Endothelial cell of umbilical vein (primary cell): Measurements from ENCODE around the gene MAP3K14. TPM values are rescaled to one million over a fixed set of nuclear protein-coding genes. Genes with fewer than 3 reads are reported as not detected.

ENCODE experiments used
- BruUV-seq: library from RNA; stranded (reverse); fragments of 400-500 nt; replicated peaks from 2 replicates; lab custom pipeline; 2021; lab: Mats Ljungman, UMichigan
- CTCF ChIA-PET: fragments of 300-600, 350-600 bp; sonication (Branson Sonifier 250); formaldehyde crosslinking; loops from one replicate; lab custom pipeline; 2021; ENCODE audit warnings: antibody characterized with exemption, inconsistent platforms; lab: Charles Lee
- POLR2A ChIA-PET: fragments of 300-600, 350-600 bp; sonication (Branson Sonifier 250); formaldehyde crosslinking; loops from one replicate; lab custom pipeline; 2021; ENCODE audit warnings: antibody characterized with exemption, inconsistent platforms; lab: Charles Lee
- DNase-seq: peaks from one replicate; pipeline ENCODE4 v3.0.0-alpha.2; 2011; ENCODE audit warnings: low read depth, low spot score
- FAIRE-seq: peaks from 2 replicates; lab custom pipeline; 2011; peaks lifted over from hg19 to GRCh38; lab: Jason Lieb, UNC
- H2AFZ ChIP-seq: 2 replicates; pipeline ENCODE4 v1.6.0; 2012; ENCODE audit warnings: low read depth, low read length, control low read depth, inconsistent platforms
- H3K27ac ChIP-seq: 2 replicates; pipeline ENCODE4 v1.5.1; 2011; ENCODE audit warnings: low read depth, mild to moderate bottlenecking, control low read depth, low read length, moderate library complexity; ENCODE audit not compliant: insufficient read depth
- H3K27me3 ChIP-seq, 2 experiments: 2 replicates each; pipeline versions ENCODE4 v1.6.0 to v1.6.1; 2011; ENCODE audit warnings: low read length in 2 of 2, mixed read lengths in 1 of 2; ENCODE audit not compliant: control insufficient read depth in 2 of 2, insufficient read depth in 2 of 2
- H3K36me3 ChIP-seq, 2 experiments: 2 replicates in 1 of 2; 3 replicates in 1 of 2; pipeline ENCODE4 v1.5.1; 2011; ENCODE audit warnings: low read length in 2 of 2, mild to moderate bottlenecking in 1 of 2, moderate library complexity in 1 of 2; ENCODE audit not compliant: control insufficient read depth in 2 of 2, insufficient read depth in 2 of 2; ENCODE audit errors: extremely low read depth in 1 of 2
- H3K4me1 ChIP-seq: 3 replicates; pipeline ENCODE4 v1.5.1; 2011; ENCODE audit warnings: mild to moderate bottlenecking, low read length; ENCODE audit not compliant: control insufficient read depth, insufficient read depth; ENCODE audit errors: extremely low read depth
- H3K4me2 ChIP-seq: 2 replicates; pipeline ENCODE4 v1.6.1; 2011; ENCODE audit warnings: low read length, control low read depth, mixed read lengths; ENCODE audit not compliant: insufficient read depth
- H3K4me3 ChIP-seq, 3 experiments: fragments of 200-600 bp in 1 of 3; sonication (generic), shearing (Covaris generic) in 1 of 3; replicated peaks in 1 of 3; 2 replicates each; pipeline ENCODE4 v1.5.1; 2011 to 2016; ENCODE audit warnings: control low read depth in 3 of 3, low read length in 3 of 3, mild to moderate bottlenecking in 2 of 3, inconsistent platforms in 1 of 3, low read depth in 1 of 3, moderate library complexity in 1 of 3; ENCODE audit not compliant: insufficient read depth in 1 of 3
- H3K79me2 ChIP-seq: 2 replicates; pipeline ENCODE4 v1.6.0; 2012; ENCODE audit warnings: low read length, inconsistent platforms; ENCODE audit not compliant: control insufficient read depth, insufficient read depth
- H3K9ac ChIP-seq: replicated peaks from 2 replicates; pipeline ENCODE3; 2011; ENCODE audit warnings: low read length, control low read depth; ENCODE audit not compliant: insufficient read depth; ENCODE audit errors: extremely low read depth
- H3K9me1 ChIP-seq: replicated peaks from 3 replicates; pipeline ENCODE4 v1.6.0; 2011; ENCODE audit warnings: mild to moderate bottlenecking, low read length; ENCODE audit not compliant: control insufficient read depth, insufficient read depth; ENCODE audit errors: extremely low read depth
- H3K9me3 ChIP-seq: replicated peaks from 2 replicates; pipeline ENCODE4 v1.5.1; 2012; ENCODE audit warnings: low read length, inconsistent platforms; ENCODE audit not compliant: control insufficient read depth, insufficient read depth
- H4K20me1 ChIP-seq: replicated peaks from 2 replicates; pipeline ENCODE3; 2011; ENCODE audit warnings: mild to moderate bottlenecking, low read length; ENCODE audit not compliant: control insufficient read depth, insufficient read depth; ENCODE audit errors: extremely low read depth
- CTCF ChIP-seq, 2 donors: IDR thresholded peaks; 1 replicate in 1 of 2; 2 replicates in 1 of 2; pipeline ENCODE4 v1.5.1; 2011; ENCODE audit warnings: low read length in 2 of 2, mild to moderate bottlenecking in 2 of 2, moderate library complexity in 2 of 2, control low read depth in 1 of 2, inconsistent platforms in 1 of 2, low read depth in 1 of 2; ENCODE audit not compliant: insufficient read depth in 1 of 2; ENCODE audit errors: extremely low read depth in 1 of 2
- EZH2 ChIP-seq: IDR thresholded peaks from 2 replicates; pipeline ENCODE4 v1.6.1; 2012; ENCODE audit warnings: borderline replicate concordance, low read depth, mild to moderate bottlenecking, moderate library complexity, low read length, inconsistent platforms; ENCODE audit not compliant: severe bottlenecking
- FOS ChIP-seq: IDR thresholded peaks from 2 replicates; pipeline ENCODE4 v1.6.1; 2011; ENCODE audit warnings: mild to moderate bottlenecking, low read length, moderate library complexity, borderline replicate concordance; ENCODE audit not compliant: insufficient read depth
- GATA2 ChIP-seq: IDR thresholded peaks from 2 replicates; pipeline ENCODE4 v1.7.0; 2011; ENCODE audit warnings: low read depth, mild to moderate bottlenecking, moderate library complexity, mixed read lengths, low read length; ENCODE audit not compliant: insufficient read length, insufficient read depth
- JUN ChIP-seq: IDR thresholded peaks from 2 replicates; pipeline ENCODE4 v1.6.1; 2011; ENCODE audit warnings: borderline replicate concordance, low read depth; ENCODE audit not compliant: insufficient read length, insufficient read depth
- MAX ChIP-seq: IDR thresholded peaks from 2 replicates; pipeline ENCODE4 v1.6.1; 2011; ENCODE audit not compliant: insufficient read depth, insufficient read length
- MYC ChIP-seq: IDR thresholded peaks from one replicate; pipeline ENCODE4 v1.6.1; 2011; ENCODE audit warnings: mild to moderate bottlenecking, low read depth, low read length
- POLR2A ChIP-seq: IDR thresholded peaks from 2 replicates; pipeline ENCODE4 v1.6.1; 2012; ENCODE audit warnings: low read depth, mild to moderate bottlenecking, control low read depth, low read length
- POLR2AphosphoS5 ChIP-seq: IDR thresholded peaks from 2 replicates; pipeline ENCODE4 v1.6.1; 2012; ENCODE audit warnings: low read depth, mild to moderate bottlenecking, control low read depth, low read length, moderate library complexity; ENCODE audit not compliant: insufficient read depth
- dilution Hi-C: fragments of 300-500 bp; cut with MboI; formaldehyde crosslinking; loops from one replicate; pipeline ENCODE4 v1.15.0; 2019; ENCODE audit warnings: low sequenced_read_pairs; ENCODE audit not compliant: extremely low pct_ligation_motif_present
- intact Hi-C: fragments of 100-400 bp; cut with micrococcal nuclease; formaldehyde crosslinking; loops from one replicate; pipeline ENCODE4 v1.10.0; 2022
- polyA plus RNA-seq, 4 experiments: library from polyadenylated mRNA; depleted of rRNA in 3 of 4; stranded (reverse) in 3 of 4; unstranded in 1 of 4; fragments of >200 nt; gene quantifications; 2 replicates each; pipeline versions ENCODE4 v1.2.1 to v1.2.3, GENCODE V29; 2011 to 2012; ENCODE audit warnings: missing spikeins in 1 of 4
- total RNA-seq: library from RNA; stranded (reverse); gene quantifications from 2 replicates; pipeline ENCODE4 v1.2.3, GENCODE V29; 2021

Gene MAP3K14
- total and polyA plus RNA-seq, 2 donors (not counting 3 experiments of a cell fraction or from before 2014, with no cell fraction given) = 5.4 to 9.8 TPM

- H3K27me3 ChIP-seq = no peaks in the 10 kb centered on the region
- no peak overlapping the region for H2AFZ ChIP-seq
- POLR2A ChIA-PET = no interaction called here
- H3K36me3 ChIP-seq = no peaks in the 10 kb centered on the region
- CTCF ChIA-PET = interaction anchor here (1.2 to 1.3 kb wide), 2 partner anchors 15 to 69 kb away, joined by 3 to 6 read pairs; no protein-coding TSS in a partner anchor
- H3K4me1 ChIP-seq = peaks cover 11% of the 10 kb centered on the region
- intact Hi-C loops (no loop called here), dilution Hi-C loops (no loop called here)
- DNase-seq = no peak
- no peak overlapping the region for H3K9ac ChIP-seq
- no peaks in the 10 kb centered on the region for H3K79me2 ChIP-seq
- no peak overlapping the region for H3K27ac ChIP-seq
- H3K4me2 ChIP-seq = no peak overlapping the region
- no TSS peak for BruUV-seq
- H4K20me1 ChIP-seq = no peaks in the 10 kb centered on the region
- TF ChIP-seq EZH2 (no peak), FOS (no peak), JUN (no peak), MAX (no peak), POLR2A (no peak), POLR2AphosphoS5 (no peak), CTCF (IDR thresholded peaks at IDR 0.05; ENCODE audit: extremely low read depth in 1 of 2, insufficient read depth in 1 of 2, low read depth in 1 of 2, low read length in 2 of 2) (no peak), GATA2 (no peak), MYC (no peak)
- no peaks in the 10 kb centered on the region for H3K9me3 ChIP-seq
- H3K9me1 ChIP-seq = no peaks in the 10 kb centered on the region
- no peak for FAIRE-seq
- H3K4me3 ChIP-seq = no peak overlapping the region
Observed at GRCh38 chr17:45346216-45347015, 29.6 kb upstream of the MAP3K14 start.
